Cardiac muscle cell (in vitro differentiated cells and primary cell): ENCODE data around the gene MRPL12. TPM values are rescaled to one million over a fixed set of nuclear protein-coding genes. Genes with fewer than 3 reads are reported as not detected.

Experiments
- DNase-seq, 2 donors: peaks; one replicate each; pipeline versions ENCODE4 v3.0.0 to v3.0.0-alpha.2; 2010 to 2017; ENCODE audit warnings: low read depth in 1 of 2, low spot score in 1 of 2
- H3K27ac ChIP-seq: fragments of 200-600 bp; sonication (generic); 2 replicates; pipeline ENCODE4 v1.5.1; 2016
- H3K27me3 ChIP-seq: fragments of 200-600 bp; sonication (generic); 2 replicates; pipeline ENCODE4 v1.6.0; 2016; ENCODE audit warnings: control low read depth
- H3K36me3 ChIP-seq: fragments of 200-600 bp; sonication (generic); 2 replicates; pipeline ENCODE4 v1.5.1; 2016; ENCODE audit warnings: control low read depth
- H3K4me1 ChIP-seq: fragments of 200-600 bp; sonication (generic); 2 replicates; pipeline ENCODE4 v1.8.1; 2017; ENCODE audit warnings: low read depth, mild to moderate bottlenecking, mixed run types
- H3K4me3 ChIP-seq: fragments of 200-600 bp; sonication (generic); 2 replicates; pipeline ENCODE4 v1.5.1; 2016; ENCODE audit warnings: mild to moderate bottlenecking
- H3K9me3 ChIP-seq: fragments of 200-600 bp; sonication (generic); 2 replicates; pipeline ENCODE4 v1.5.1; 2017; ENCODE audit warnings: low read depth, mild to moderate bottlenecking, control low read depth
- polyA plus RNA-seq: library from polyadenylated mRNA; unstranded; fragments of >200 nt; fragmentation: Nextera tagmentation; extraction: Ambion mirVana; gene quantifications from 2 replicates; pipeline ENCODE4 v1.2.1, GENCODE V29; 2016
- total RNA-seq: library from RNA; depleted of rRNA; stranded (reverse); fragments of >200 nt; gene quantifications from 2 replicates; pipeline ENCODE4 v1.2.3, GENCODE V29; 2016
- TF ChIP-seq, protein P1 (sequence below): IDR thresholded peaks from 2 replicates; pipeline ENCODE4 v1.5.1; 2012; ENCODE audit warnings: low read depth, mild to moderate bottlenecking, low read length

Gene MRPL12
- total and polyA plus RNA-seq, 2 experiments from 2014 or later = 47.5 to 222 TPM

DNA sequence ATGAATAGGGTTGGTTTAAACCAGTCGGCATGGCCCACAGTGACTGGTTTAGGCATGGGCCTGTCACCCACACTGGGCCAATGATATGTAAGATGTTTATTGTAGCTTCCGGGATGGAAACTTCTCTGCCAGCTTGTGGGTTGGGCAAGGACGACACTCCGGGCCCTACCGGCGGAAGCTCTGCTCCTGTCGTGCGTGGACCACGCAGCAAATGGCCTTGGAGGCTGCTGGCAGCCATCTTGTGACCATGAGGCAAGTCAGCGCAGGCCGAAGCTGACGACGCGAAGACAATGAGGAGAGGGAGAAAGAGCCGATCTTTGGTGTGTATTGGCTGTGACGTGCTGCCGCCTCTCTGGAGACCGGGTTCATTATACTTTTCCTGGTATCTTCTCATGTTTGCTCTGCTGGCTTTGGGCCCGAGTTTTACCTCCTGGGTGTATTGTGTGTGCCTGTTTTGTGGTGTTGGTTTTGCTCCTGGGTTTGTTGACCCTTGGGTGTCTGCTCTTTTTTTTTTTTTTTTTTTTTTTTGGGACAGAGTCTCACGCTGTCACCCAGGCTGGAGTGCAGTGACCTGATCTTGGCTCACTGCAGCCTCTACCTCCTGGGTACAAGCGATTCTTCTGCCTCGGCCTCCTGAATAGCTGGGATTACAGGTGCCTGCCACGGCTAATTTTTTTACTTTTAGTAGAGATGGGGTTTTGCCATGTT is 24.3 kb downstream of the MRPL12 start:
- peaks cover under 1% of the 10 kb centered on the region for H3K27me3 ChIP-seq
- no peaks in the 10 kb centered on the region for H3K9me3 ChIP-seq
- H3K36me3 ChIP-seq = no peaks in the 10 kb centered on the region
- no peak overlapping the region for H3K4me3 ChIP-seq
- DNase-seq = no peak
- TF ChIP-seq, protein P1, sequence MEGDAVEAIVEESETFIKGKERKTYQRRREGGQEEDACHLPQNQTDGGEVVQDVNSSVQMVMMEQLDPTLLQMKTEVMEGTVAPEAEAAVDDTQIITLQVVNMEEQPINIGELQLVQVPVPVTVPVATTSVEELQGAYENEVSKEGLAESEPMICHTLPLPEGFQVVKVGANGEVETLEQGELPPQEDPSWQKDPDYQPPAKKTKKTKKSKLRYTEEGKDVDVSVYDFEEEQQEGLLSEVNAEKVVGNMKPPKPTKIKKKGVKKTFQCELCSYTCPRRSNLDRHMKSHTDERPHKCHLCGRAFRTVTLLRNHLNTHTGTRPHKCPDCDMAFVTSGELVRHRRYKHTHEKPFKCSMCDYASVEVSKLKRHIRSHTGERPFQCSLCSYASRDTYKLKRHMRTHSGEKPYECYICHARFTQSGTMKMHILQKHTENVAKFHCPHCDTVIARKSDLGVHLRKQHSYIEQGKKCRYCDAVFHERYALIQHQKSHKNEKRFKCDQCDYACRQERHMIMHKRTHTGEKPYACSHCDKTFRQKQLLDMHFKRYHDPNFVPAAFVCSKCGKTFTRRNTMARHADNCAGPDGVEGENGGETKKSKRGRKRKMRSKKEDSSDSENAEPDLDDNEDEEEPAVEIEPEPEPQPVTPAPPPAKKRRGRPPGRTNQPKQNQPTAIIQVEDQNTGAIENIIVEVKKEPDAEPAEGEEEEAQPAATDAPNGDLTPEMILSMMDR = no peak
- no peak overlapping the region for H3K27ac ChIP-seq
- H3K4me1 ChIP-seq = no peaks in the 10 kb centered on the region

DNA sequence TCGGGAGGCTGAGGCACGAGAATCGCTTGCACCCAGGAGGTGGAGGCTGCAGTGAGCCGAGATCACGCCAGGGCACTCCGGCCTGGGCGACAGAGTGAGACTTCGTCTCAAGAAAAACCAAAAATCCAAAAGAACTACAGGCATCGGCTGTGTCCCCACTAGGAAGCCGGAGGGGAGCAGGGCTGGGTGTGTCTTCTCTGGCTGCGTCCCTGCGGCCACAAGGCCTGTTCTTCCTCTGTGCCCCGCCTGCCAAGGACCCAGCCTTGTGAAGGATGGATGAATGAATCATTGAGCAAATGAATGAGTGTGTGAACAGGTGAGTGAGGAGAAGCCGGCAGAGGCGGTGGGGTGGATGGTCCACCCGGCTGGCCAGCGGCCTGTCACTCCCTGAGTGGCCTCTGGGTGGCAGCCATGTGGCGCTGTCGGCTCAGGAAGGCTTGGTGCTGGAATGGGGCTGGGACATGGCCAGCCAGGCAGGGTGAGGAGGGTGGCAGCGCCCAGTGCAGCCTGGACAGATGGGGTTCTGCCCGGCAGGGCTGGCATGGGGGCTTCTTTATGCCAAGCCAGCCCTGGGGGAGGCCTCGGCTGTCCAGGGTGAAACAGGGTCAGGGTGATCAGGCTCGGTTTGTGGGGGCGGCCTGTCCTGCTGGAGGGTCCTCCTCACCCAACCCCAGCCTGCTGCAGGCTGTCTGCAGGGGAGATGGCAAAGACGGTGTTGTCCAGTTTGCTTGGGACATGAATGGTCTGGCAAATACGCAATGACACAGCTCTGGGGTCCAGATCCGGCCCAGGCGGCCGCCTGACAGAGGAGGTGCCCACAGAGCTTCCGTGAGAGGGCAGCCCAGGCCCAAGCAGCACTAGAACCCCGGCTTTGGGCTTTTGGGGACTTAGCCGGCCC is 30.6 kb downstream of the MRPL12 start:
- no peak overlapping the region for H3K27ac ChIP-seq
- no peak overlapping the region for H3K4me3 ChIP-seq
- H3K36me3 ChIP-seq = no peaks in the 10 kb centered on the region
- H3K4me1 ChIP-seq = no peaks in the 10 kb centered on the region
- H3K27me3 ChIP-seq = peaks cover 12% of the 10 kb centered on the region
- peak; percentile 73 to 86 for DNase-seq
- TF ChIP-seq, protein P1 = peak; percentile 82
- H3K9me3 ChIP-seq = no peaks in the 10 kb centered on the region

GRCh38 chr17:81734405-81735263 is 31.5 kb downstream of the MRPL12 start:
- no peak overlapping the region for H3K27ac ChIP-seq
- H3K36me3 ChIP-seq = no peaks in the 10 kb centered on the region
- DNase-seq = no peak
- no peaks in the 10 kb centered on the region for H3K4me1 ChIP-seq
- TF ChIP-seq, protein P1 = no peak
- H3K4me3 ChIP-seq = no peak overlapping the region
- no peaks in the 10 kb centered on the region for H3K9me3 ChIP-seq
- H3K27me3 ChIP-seq = peaks cover 12% of the 10 kb centered on the region

GRCh38 chr17:81735264-81736102 is 32.3 kb downstream of the MRPL12 start:
- Histone ChIP-seq H3K27ac (no peak overlapping the region), H3K4me1 (no peaks in the 10 kb centered on the region), H3K4me3 (no peak overlapping the region), H3K9me3 (no peaks in the 10 kb centered on the region), H3K36me3 (no peaks in the 10 kb centered on the region), H3K27me3 (peaks cover 12% of the 10 kb centered on the region)
- TF ChIP-seq, protein P1 = no peak
- peak in 1 of 2 donors; percentile 17 for DNase-seq
